Calu3 (cell line): ENCODE results near the gene VSTM2B. TPM values are rescaled to one million over a fixed set of nuclear protein-coding genes. Genes with fewer than 3 reads are reported as not detected.

Source experiments
- BruUV-seq: library from RNA; stranded (reverse); fragments of 400-500 nt; replicated peaks from 2 replicates; lab custom pipeline; 2021; lab: Mats Ljungman, UMichigan
- CTCF ChIA-PET: fragments of 300-600 bp; sonication (Branson Sonifier 250); formaldehyde crosslinking; loops from one replicate; lab custom pipeline; 2022; ENCODE audit warnings: antibody characterized with exemption; lab: Charles Lee
- DNase-seq: peaks from one replicate; pipeline ENCODE4 v3.0.0; 2022
- H3K27ac Mint-ChIP-seq: one replicate; pipeline ENCODE4 v1.8.0; 2022; ENCODE audit warnings: mixed read lengths; ENCODE audit not compliant: unreplicated experiment
- H3K27me3 Mint-ChIP-seq: one replicate; pipeline ENCODE4 v1.8.0; 2022; ENCODE audit warnings: mixed read lengths; ENCODE audit not compliant: unreplicated experiment
- H3K36me3 Mint-ChIP-seq: one replicate; pipeline ENCODE4 v1.8.0; 2022; ENCODE audit warnings: mild to moderate bottlenecking, moderate library complexity, mixed read lengths; ENCODE audit not compliant: insufficient read depth, unreplicated experiment
- H3K4me1 Mint-ChIP-seq: one replicate; pipeline ENCODE4 v1.8.0; 2022; ENCODE audit warnings: mild to moderate bottlenecking, low read depth, mixed read lengths; ENCODE audit not compliant: unreplicated experiment
- H3K4me3 Mint-ChIP-seq: one replicate; pipeline ENCODE4 v1.8.0; 2022; ENCODE audit warnings: mild to moderate bottlenecking, low read depth, moderate library complexity, mixed read lengths; ENCODE audit not compliant: unreplicated experiment
- H3K9me3 Mint-ChIP-seq: one replicate; pipeline ENCODE4 v1.8.0; 2022; ENCODE audit warnings: low read depth, mixed read lengths; ENCODE audit not compliant: unreplicated experiment
- intact Hi-C: fragments of 100-400 bp; cut with micrococcal nuclease; formaldehyde crosslinking; loops from one replicate; pipeline ENCODE4 v1.10.0; 2022; ENCODE audit not compliant: unreplicated experiment
- total RNA-seq: library from RNA; stranded (reverse); gene quantifications from 2 replicates; pipeline ENCODE4 v1.2.3, GENCODE V29; 2022
- TF ChIP-seq, protein P1 (sequence below): fragments of 200-600 bp; IDR thresholded peaks from one replicate; pipeline ENCODE4 v1.8.0; 2022; ENCODE audit warnings: antibody characterized with exemption; ENCODE audit not compliant: unreplicated experiment

The VSTM2B gene
- total RNA-seq, 1 experiment from 2014 or later = not detected

DNA sequence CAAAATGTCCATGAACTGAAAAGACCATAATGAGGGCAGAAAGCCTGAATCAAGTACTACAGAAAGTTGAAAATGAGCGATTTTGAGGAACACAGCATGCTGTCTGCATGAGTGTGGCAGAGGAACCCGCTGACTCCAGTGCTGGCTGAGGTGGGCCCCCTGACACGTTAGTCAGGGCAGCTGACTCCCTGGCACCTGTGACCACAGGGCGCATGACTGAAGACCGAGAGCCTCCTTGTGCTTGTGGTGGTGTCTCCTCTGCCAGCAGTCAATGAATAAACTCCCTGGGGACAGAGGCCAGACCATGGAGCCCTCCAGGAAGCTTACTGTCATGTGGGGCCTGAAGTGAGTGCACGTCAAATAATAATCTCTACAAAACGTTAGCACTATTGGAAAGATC, 38.4 kb upstream of the VSTM2B start:
- no peaks in the 10 kb centered on the region for H3K9me3 Mint-ChIP-seq
- H3K4me3 Mint-ChIP-seq = no peak overlapping the region
- CTCF ChIA-PET = no interaction called here
- BruUV-seq = no TSS peak
- intact Hi-C loops = no loop called here
- TF ChIP-seq, protein P1, sequence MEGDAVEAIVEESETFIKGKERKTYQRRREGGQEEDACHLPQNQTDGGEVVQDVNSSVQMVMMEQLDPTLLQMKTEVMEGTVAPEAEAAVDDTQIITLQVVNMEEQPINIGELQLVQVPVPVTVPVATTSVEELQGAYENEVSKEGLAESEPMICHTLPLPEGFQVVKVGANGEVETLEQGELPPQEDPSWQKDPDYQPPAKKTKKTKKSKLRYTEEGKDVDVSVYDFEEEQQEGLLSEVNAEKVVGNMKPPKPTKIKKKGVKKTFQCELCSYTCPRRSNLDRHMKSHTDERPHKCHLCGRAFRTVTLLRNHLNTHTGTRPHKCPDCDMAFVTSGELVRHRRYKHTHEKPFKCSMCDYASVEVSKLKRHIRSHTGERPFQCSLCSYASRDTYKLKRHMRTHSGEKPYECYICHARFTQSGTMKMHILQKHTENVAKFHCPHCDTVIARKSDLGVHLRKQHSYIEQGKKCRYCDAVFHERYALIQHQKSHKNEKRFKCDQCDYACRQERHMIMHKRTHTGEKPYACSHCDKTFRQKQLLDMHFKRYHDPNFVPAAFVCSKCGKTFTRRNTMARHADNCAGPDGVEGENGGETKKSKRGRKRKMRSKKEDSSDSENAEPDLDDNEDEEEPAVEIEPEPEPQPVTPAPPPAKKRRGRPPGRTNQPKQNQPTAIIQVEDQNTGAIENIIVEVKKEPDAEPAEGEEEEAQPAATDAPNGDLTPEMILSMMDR = no peak
- no peak for DNase-seq
- H3K27ac Mint-ChIP-seq = no peak overlapping the region
- peaks cover 75% of the 10 kb centered on the region for H3K27me3 Mint-ChIP-seq
- H3K4me1 Mint-ChIP-seq = no peaks in the 10 kb centered on the region
- no peaks in the 10 kb centered on the region for H3K36me3 Mint-ChIP-seq

DNA sequence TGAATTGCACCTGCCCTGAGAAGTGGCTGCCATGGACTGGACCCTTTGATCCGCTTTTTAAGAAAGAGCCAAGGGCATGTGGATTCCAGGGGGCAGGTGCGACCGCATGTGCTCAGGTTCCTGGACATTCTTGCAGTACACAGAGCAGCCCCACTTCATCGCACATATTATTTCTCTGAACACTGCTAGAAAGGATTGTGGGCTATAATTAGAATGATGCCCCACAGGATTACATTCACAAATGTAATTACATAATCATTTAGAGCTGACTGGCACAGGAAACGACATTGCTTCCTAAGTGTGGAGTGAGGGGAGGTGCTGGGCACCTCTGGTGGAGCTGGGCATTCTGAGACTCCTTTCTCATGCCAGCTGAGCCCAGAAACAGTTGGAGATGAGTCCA, 37.5 kb upstream of the VSTM2B start:
- peaks cover 75% of the 10 kb centered on the region for H3K27me3 Mint-ChIP-seq
- no peak overlapping the region for H3K4me3 Mint-ChIP-seq
- H3K4me1 Mint-ChIP-seq = no peaks in the 10 kb centered on the region
- no TSS peak for BruUV-seq
- no peaks in the 10 kb centered on the region for H3K36me3 Mint-ChIP-seq
- H3K27ac Mint-ChIP-seq = no peak overlapping the region
- TF ChIP-seq, protein P1 = no peak
- no peaks in the 10 kb centered on the region for H3K9me3 Mint-ChIP-seq
- intact Hi-C loops = no loop called here
- no peak for DNase-seq
- CTCF ChIA-PET = interaction anchor here (0.8 kb wide), 1 partner anchor 10 kb away, joined by 7 read pairs; no protein-coding TSS in a partner anchor

DNA sequence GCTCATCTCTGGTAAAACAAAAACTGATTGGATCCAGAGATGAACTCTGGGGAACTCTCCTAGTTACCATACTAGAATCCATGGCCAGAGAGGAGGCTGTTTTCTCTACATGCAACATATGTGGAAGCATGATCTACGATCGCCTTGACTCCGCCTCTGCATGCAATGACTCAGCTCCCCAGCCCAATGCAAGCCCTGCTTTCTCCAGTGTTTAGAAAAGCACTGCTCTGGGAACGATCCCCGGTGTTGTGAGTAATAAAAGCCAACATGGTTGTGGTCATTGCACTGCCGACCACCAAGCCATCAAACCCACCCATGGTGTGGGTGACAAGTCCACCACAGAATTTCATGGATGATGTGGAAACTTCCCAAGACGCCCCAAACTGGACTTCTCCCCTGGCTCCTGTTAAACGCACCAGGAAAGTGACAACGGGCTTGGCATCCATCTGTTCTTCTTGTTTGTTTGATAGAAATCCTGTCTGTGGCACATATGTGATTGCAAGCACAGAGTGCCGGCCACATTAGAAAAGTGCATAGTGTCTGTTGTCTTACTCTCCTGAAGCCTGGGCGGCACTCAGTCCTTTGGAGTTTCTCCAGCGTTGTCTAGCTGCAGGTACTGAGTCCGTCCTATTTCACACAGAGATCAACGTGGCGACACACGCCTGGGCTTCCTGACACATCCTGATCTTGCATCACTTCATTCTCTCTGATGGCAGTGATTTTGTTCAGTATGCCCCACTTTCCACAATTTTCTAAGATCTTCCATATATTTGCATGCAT, 36.4 kb upstream of the VSTM2B start:
- no peak for DNase-seq
- CTCF ChIA-PET = interaction anchor here (0.8 kb wide), 1 partner anchor 9 kb away, joined by 7 read pairs; no protein-coding TSS in a partner anchor

GRCh38 chr19:29491491-29491890, 34.3 kb upstream of the VSTM2B start:
- intact Hi-C loops = no loop called here
- Mint-ChIP-seq H3K27ac (no peak overlapping the region), H3K36me3 (no peaks in the 10 kb centered on the region), H3K4me1 (no peaks in the 10 kb centered on the region), H3K4me3 (no peak overlapping the region), H3K27me3 (peaks cover 81% of the 10 kb centered on the region), H3K9me3 (peaks cover under 1% of the 10 kb centered on the region)
- CTCF ChIA-PET = no interaction called here
- TF ChIP-seq, protein P1 = no peak
- BruUV-seq = no TSS peak
- DNase-seq = no peak

More for the DNA sequence above, 36.4 kb upstream of the VSTM2B start:
- Mint-ChIP-seq H3K9me3 (no peaks in the 10 kb centered on the region), H3K4me1 (no peaks in the 10 kb centered on the region), H3K27me3 (peaks cover 82% of the 10 kb centered on the region), H3K27ac (no peak overlapping the region), H3K4me3 (no peak overlapping the region), H3K36me3 (no peaks in the 10 kb centered on the region)
- TF ChIP-seq, protein P1 = no peak
- intact Hi-C loops = no loop called here
- BruUV-seq = no TSS peak
